ENCODE results near the gene IMPA2.
A peak's percentile ranks its signal among the peaks of the same experiment; 100 is the strongest.
"Not testable (repeated sequence)": the region's sequence is repeated elsewhere in the genome, so short reads cannot be mapped to it uniquely, and the experiment has no call there.

IMPA2 gene

GRCh38 chr18:12065397-12065796, 84.1 kb downstream of the IMPA2 start:
- TF ChIP-seq ZFX (IDR thresholded peaks at IDR 0.05) = no peak
- no peak for TF ChIP-seq CTCF (conservative IDR thresholded peaks at IDR 0.05)
- no peak overlapping the region for H3K27ac ChIP-seq

- TF ChIP-seq ZFX (IDR thresholded peaks at IDR 0.05) = no peak
- TF ChIP-seq CTCF (conservative IDR thresholded peaks at IDR 0.05) = no peak
- H3K27ac ChIP-seq = no peak overlapping the region
Observed at GRCh38 chr18:12066910-12067511, 85.7 kb downstream of the IMPA2 start.

- H3K27ac ChIP-seq = no peak overlapping the region
- TF ChIP-seq ZFX (IDR thresholded peaks at IDR 0.05) (no peak), CTCF (conservative IDR thresholded peaks at IDR 0.05) (no peak)
Observed at GRCh38 chr18:12067671-12068070, 86.4 kb downstream of the IMPA2 start.

- H3K27ac ChIP-seq = not testable (repeated sequence)
- peak; percentile 63 for TF ChIP-seq CTCF (conservative IDR thresholded peaks at IDR 0.05)
Observed at GRCh38 chr18:12068316-12068949, 87.1 kb downstream of the IMPA2 start.

GRCh38 chr18:12068950-12069320, 87.6 kb downstream of the IMPA2 start:
- H3K27ac ChIP-seq = no peak overlapping the region
- TF ChIP-seq CTCF (conservative IDR thresholded peaks at IDR 0.05) (no peak), ZFX (IDR thresholded peaks at IDR 0.05) (no peak)

- not testable (repeated sequence) for H3K27ac ChIP-seq
Observed at GRCh38 chr18:12071066-12071465, 89.8 kb downstream of the IMPA2 start.

- TF ChIP-seq ZFX (IDR thresholded peaks at IDR 0.05) (no peak), CTCF (conservative IDR thresholded peaks at IDR 0.05) (no peak)
- no peak overlapping the region for H3K27ac ChIP-seq
Observed at GRCh38 chr18:12072996-12073395, 91.7 kb downstream of the IMPA2 start.

GRCh38 chr18:12074736-12075135, 93.4 kb downstream of the IMPA2 start:
- no peak overlapping the region for H3K27ac ChIP-seq
- TF ChIP-seq ZFX (IDR thresholded peaks at IDR 0.05) = no peak
- TF ChIP-seq CTCF (conservative IDR thresholded peaks at IDR 0.05) = no peak

Measured in C4-2B (cell line).